ENCODE measurements around the gene SDCCAG8. TPM values are rescaled to one million over a fixed set of nuclear protein-coding genes. Genes with fewer than 3 reads are reported as not detected.

SDCCAG8 gene
- total RNA-seq, 1 donor from 2014 or later: 31.6 TPM

- Mint-ChIP-seq H3K4me1 (ENCODE audit: low read depth) (no peaks in the 10 kb centered on the region), H3K4me3 (ENCODE audit: low read depth) (no peak overlapping the region), H3K9me3 (ENCODE audit: low read depth) (no peaks in the 10 kb centered on the region), H3K36me3 (ENCODE audit: insufficient read depth) (peaks cover 2% of the 10 kb centered on the region), H3K27ac (no peak overlapping the region), H3K27me3 (no peaks in the 10 kb centered on the region)
- no peak for TF ChIP-seq CTCF (IDR thresholded peaks at IDR 0.05; ENCODE audit: unreplicated experiment)
- DNase-seq (ENCODE audit: low spot score, unreplicated experiment): no peak
These were observed 251.9 kb downstream of the SDCCAG8 start for GRCh38 chr1:243507672-243508302.

DNA sequence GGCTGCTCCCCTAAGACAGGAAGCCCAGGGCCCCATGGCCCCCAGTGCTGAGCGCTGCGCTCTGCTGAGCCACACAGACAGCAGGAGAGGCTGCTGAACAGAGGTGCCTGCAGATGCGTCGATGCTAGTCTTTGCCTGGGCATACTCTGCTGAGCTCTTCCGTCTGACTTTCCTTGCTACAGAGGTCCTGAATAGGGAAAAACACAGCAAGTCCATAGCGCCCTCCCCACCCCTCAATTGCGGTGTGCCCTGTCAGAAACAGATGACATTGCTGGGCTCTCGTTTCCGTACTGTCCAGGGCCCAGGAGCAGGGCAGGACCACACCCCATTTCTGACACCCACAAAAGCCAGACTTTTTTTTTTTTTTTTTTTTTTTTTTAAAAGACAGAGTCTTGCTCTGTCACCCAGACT lies 252.5 kb downstream of the SDCCAG8 start:
- TF ChIP-seq CTCF (IDR thresholded peaks at IDR 0.05; ENCODE audit: unreplicated experiment): no peak
- Mint-ChIP-seq H3K9me3 (ENCODE audit: low read depth) (no peaks in the 10 kb centered on the region), H3K27me3 (no peaks in the 10 kb centered on the region), H3K4me3 (ENCODE audit: low read depth) (no peak overlapping the region), H3K4me1 (ENCODE audit: low read depth) (no peaks in the 10 kb centered on the region), H3K27ac (no peak overlapping the region), H3K36me3 (ENCODE audit: insufficient read depth) (peaks cover 2% of the 10 kb centered on the region)
- DNase-seq (ENCODE audit: low spot score, unreplicated experiment): no peak

- no peak for TF ChIP-seq CTCF (IDR thresholded peaks at IDR 0.05; ENCODE audit: unreplicated experiment)
- H3K36me3 Mint-ChIP-seq (ENCODE audit: insufficient read depth): peaks cover 2% of the 10 kb centered on the region
- H3K4me1 Mint-ChIP-seq (ENCODE audit: low read depth): no peaks in the 10 kb centered on the region
- no peaks in the 10 kb centered on the region for H3K9me3 Mint-ChIP-seq (ENCODE audit: low read depth)
- no peak for DNase-seq (ENCODE audit: low spot score, unreplicated experiment)
- H3K27ac Mint-ChIP-seq: no peak overlapping the region
- no peaks in the 10 kb centered on the region for H3K27me3 Mint-ChIP-seq
- H3K4me3 Mint-ChIP-seq (ENCODE audit: low read depth): no peak overlapping the region
These were observed 253.1 kb downstream of the SDCCAG8 start for GRCh38 chr1:243508943-243509342.

DNA sequence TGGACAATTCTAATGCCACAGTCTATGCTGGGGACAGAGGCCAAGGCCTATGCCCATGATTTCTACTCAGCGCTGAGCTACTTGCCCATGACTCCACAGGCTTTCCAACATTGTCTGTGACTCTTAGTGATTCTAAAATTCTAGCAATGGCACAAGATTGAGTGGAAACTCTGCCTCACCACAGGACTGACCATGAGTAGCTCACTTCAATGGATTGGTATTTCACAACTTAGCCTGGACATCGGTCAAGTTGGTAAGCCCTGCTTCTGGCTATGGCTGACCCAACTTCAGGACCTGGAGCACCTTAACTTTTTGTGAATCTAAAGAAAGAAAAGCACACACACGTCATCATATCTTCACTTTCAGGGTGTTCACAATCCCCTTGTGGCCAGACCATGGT lies 255.1 kb downstream of the SDCCAG8 start:
- Mint-ChIP-seq H3K4me1 (ENCODE audit: low read depth) (no peaks in the 10 kb centered on the region), H3K27me3 (no peaks in the 10 kb centered on the region), H3K9me3 (ENCODE audit: low read depth) (no peaks in the 10 kb centered on the region), H3K27ac (no peak overlapping the region), H3K36me3 (ENCODE audit: insufficient read depth) (peaks cover 2% of the 10 kb centered on the region), H3K4me3 (ENCODE audit: low read depth) (no peak overlapping the region)
- no peak for TF ChIP-seq CTCF (IDR thresholded peaks at IDR 0.05; ENCODE audit: unreplicated experiment)
- DNase-seq (ENCODE audit: low spot score, unreplicated experiment): no peak

GRCh38 chr1:243513726-243514491 lies 258.1 kb downstream of the SDCCAG8 start:
- no peak for TF ChIP-seq CTCF (IDR thresholded peaks at IDR 0.05; ENCODE audit: unreplicated experiment)
- H3K36me3 Mint-ChIP-seq (ENCODE audit: insufficient read depth): peaks cover 6% of the 10 kb centered on the region
- no peak for DNase-seq (ENCODE audit: low spot score, unreplicated experiment)
- peaks cover 9% of the 10 kb centered on the region for H3K9me3 Mint-ChIP-seq (ENCODE audit: low read depth)
- no peak overlapping the region for H3K27ac Mint-ChIP-seq
- no peak overlapping the region for H3K4me3 Mint-ChIP-seq (ENCODE audit: low read depth)
- no peaks in the 10 kb centered on the region for H3K27me3 Mint-ChIP-seq
- no peaks in the 10 kb centered on the region for H3K4me1 Mint-ChIP-seq (ENCODE audit: low read depth)
